GM12878 (cell line): Measurements from ENCODE around the gene FGF2. TPM values are rescaled to one million over a fixed set of nuclear protein-coding genes. Genes with fewer than 3 reads are reported as not detected.

ENCODE experiments used
- MTA3 ChIP-seq: IDR thresholded peaks from 2 replicates; pipeline ENCODE4 v1.6.1; 2012; ENCODE audit warnings: low read length, inconsistent platforms, borderline replicate concordance
- NFXL1 ChIP-seq: fragments of 450-650 bp; IDR thresholded peaks from 2 replicates; pipeline ENCODE4 v1.6.1; 2017; ENCODE audit warnings: antibody characterized with exemption, mild to moderate bottlenecking, borderline replicate concordance
- POLR2A ChIP-seq: IDR thresholded peaks from 2 replicates; pipeline ENCODE4 v1.6.1; 2011; ENCODE audit warnings: low read depth, mild to moderate bottlenecking, low read length
- TBL1XR1 ChIP-seq: IDR thresholded peaks from 2 replicates; pipeline ENCODE4 v1.6.1; 2012; ENCODE audit warnings: low read depth, low read length, improper control_type of control experiment
- ZNF274 ChIP-seq: IDR thresholded peaks from one replicate; pipeline ENCODE4 v1.8.0; 2011; ENCODE audit not compliant: insufficient read length, insufficient read depth
- polyA plus RNA-seq, 11 experiments: library from polyadenylated mRNA; depleted of rRNA in 4 of 11; unstranded in 6 of 11; stranded (reverse) in 5 of 11; fragments of >200 nt; fragmentation: Nextera tagmentation in 4 of 11; fragmentation: Illumina TruSeq in 1 of 11; extraction: Ambion mirVana in 4 of 11; extraction: Trizol in 1 of 11; gene quantifications; 1 replicate in 1 of 11; 2 replicates in 10 of 11; pipeline versions ENCODE4 v1.2.1 to v1.2.3, GENCODE V29; 2011 to 2016; ENCODE audit warnings: inconsistent platforms in 2 of 11, missing spikeins in 2 of 11, low read depth in 1 of 11
- total RNA-seq, 4 experiments: library from RNA; depleted of rRNA in 3 of 4; stranded (reverse); fragments of >200 nt in 3 of 4; fragmentation: Illumina TruSeq in 1 of 4; extraction: Trizol in 1 of 4; gene quantifications; 2 replicates each; pipeline versions ENCODE4 v1.2.1 to v1.2.3, GENCODE V29; 2013 to 2021
- TF ChIP-seq, protein P1 (sequence below): IDR thresholded peaks from 2 replicates; pipeline ENCODE4 v1.6.1; 2012; ENCODE audit warnings: improper control_type of control experiment, low read depth, low read length; ENCODE audit not compliant: insufficient replicate concordance
- TF ChIP-seq, protein P2 (sequence below): fragments of 450-650 bp; IDR thresholded peaks from 2 replicates; pipeline ENCODE4 v1.6.1; 2017; ENCODE audit warnings: low read depth, mild to moderate bottlenecking, moderate library complexity

FGF2 gene
- total and polyA plus RNA-seq, 10 of the 15 experiments (the other 5 are each of a cell fraction or from before 2014, with no cell fraction given) = 0.13 to 1.7 (median 0.25) TPM

DNA sequence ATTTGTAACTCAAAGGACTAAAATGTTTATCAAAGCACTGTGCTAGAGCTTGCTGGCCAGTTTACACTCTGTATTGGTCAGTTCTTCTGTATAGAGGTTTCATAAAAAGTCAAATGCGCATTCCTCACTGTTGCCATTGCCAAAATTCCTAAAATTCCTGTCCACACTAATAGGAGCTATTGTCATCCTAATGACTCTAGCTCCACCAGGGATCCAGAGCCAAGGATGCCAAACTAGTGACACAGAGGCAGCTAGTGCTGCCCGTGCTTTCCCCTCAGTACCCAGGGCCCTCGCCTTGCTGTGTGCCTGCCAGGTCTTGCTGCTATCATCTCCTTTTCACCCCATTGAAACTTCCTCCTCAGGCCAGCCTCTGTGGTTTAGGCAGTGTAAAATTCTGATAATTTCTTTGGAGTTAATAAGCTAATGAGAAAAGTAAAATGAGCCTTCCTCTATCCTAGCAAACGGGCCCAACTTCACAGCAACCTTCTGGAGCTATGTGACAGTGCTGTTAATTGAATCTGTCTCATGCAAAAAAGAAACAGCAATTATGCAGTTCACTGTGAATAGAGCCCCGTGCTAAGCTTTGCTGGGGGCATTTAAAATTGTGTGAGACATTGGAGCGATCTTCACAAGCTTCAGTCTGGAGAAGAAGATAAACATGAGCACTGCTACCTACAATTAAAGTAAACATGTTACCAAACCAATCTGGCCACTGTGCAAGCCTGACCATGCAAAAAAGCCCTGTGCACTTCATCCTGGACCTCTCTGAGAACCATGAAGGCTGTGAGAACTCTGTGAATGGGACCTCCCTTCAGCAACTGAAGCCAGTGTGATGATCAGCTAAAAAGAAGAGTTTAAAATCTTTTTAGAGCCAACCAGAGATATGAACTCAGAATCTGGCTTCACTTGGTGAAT lies 43.1 kb upstream of the FGF2 start (continued):
- TF ChIP-seq, protein P1, sequence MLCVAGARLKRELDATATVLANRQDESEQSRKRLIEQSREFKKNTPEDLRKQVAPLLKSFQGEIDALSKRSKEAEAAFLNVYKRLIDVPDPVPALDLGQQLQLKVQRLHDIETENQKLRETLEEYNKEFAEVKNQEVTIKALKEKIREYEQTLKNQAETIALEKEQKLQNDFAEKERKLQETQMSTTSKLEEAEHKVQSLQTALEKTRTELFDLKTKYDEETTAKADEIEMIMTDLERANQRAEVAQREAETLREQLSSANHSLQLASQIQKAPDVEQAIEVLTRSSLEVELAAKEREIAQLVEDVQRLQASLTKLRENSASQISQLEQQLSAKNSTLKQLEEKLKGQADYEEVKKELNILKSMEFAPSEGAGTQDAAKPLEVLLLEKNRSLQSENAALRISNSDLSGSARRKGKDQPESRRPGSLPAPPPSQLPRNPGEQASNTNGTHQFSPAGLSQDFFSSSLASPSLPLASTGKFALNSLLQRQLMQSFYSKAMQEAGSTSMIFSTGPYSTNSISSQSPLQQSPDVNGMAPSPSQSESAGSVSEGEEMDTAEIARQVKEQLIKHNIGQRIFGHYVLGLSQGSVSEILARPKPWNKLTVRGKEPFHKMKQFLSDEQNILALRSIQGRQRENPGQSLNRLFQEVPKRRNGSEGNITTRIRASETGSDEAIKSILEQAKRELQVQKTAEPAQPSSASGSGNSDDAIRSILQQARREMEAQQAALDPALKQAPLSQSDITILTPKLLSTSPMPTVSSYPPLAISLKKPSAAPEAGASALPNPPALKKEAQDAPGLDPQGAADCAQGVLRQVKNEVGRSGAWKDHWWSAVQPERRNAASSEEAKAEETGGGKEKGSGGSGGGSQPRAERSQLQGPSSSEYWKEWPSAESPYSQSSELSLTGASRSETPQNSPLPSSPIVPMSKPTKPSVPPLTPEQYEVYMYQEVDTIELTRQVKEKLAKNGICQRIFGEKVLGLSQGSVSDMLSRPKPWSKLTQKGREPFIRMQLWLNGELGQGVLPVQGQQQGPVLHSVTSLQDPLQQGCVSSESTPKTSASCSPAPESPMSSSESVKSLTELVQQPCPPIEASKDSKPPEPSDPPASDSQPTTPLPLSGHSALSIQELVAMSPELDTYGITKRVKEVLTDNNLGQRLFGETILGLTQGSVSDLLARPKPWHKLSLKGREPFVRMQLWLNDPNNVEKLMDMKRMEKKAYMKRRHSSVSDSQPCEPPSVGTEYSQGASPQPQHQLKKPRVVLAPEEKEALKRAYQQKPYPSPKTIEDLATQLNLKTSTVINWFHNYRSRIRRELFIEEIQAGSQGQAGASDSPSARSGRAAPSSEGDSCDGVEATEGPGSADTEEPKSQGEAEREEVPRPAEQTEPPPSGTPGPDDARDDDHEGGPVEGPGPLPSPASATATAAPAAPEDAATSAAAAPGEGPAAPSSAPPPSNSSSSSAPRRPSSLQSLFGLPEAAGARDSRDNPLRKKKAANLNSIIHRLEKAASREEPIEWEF = no peak
- TF ChIP-seq ZNF274 (no peak), TBL1XR1 (no peak), MTA3 (no peak), POLR2A (no peak), NFXL1 (no peak)
- TF ChIP-seq, protein P2, sequence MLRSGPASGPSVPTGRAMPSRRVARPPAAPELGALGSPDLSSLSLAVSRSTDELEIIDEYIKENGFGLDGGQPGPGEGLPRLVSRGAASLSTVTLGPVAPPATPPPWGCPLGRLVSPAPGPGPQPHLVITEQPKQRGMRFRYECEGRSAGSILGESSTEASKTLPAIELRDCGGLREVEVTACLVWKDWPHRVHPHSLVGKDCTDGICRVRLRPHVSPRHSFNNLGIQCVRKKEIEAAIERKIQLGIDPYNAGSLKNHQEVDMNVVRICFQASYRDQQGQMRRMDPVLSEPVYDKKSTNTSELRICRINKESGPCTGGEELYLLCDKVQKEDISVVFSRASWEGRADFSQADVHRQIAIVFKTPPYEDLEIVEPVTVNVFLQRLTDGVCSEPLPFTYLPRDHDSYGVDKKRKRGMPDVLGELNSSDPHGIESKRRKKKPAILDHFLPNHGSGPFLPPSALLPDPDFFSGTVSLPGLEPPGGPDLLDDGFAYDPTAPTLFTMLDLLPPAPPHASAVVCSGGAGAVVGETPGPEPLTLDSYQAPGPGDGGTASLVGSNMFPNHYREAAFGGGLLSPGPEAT = no peak
